H1 (cell line): ENCODE results near the gene ATP2A3. TPM values are rescaled to one million over a fixed set of nuclear protein-coding genes. Genes with fewer than 3 reads are reported as not detected.
A peak's percentile ranks its signal among the peaks of the same experiment; 100 is the strongest.

Source experiments
- CTCF ChIA-PET: fragments of 300-600 bp; sonication (Branson Sonifier 250); formaldehyde crosslinking; loops from one replicate; lab custom pipeline; 2021; ENCODE audit not compliant: partially characterized antibody; lab: Charles Lee
- POLR2A ChIA-PET: fragments of 300-600 bp; sonication (Branson Sonifier 250); formaldehyde crosslinking; loops from one replicate; lab custom pipeline; 2021; ENCODE audit warnings: inconsistent platforms; ENCODE audit not compliant: partially characterized antibody; lab: Charles Lee
- DNase-seq, 2 experiments: peaks; one replicate each; pipeline versions ENCODE4 v3.0.0 to v3.0.0-alpha.2; 2010 to 2022; ENCODE audit warnings: low spot score in 2 of 2, low read depth in 1 of 2, mixed read lengths in 1 of 2
- FAIRE-seq: peaks from 2 replicates; lab custom pipeline; 2011; peaks lifted over from hg19 to GRCh38; lab: Jason Lieb, UNC
- H2AFZ ChIP-seq: 2 replicates; pipeline ENCODE4 v1.8.1; 2012; ENCODE audit warnings: low read length, inconsistent platforms
- H2AK5ac ChIP-seq: 2 replicates; pipeline ENCODE4 v1.6.1; 2013; ENCODE audit warnings: low read depth, low read length
- H2BK120ac ChIP-seq: replicated peaks from 2 replicates; pipeline ENCODE3; 2013; ENCODE audit warnings: low read depth, low read length, inconsistent platforms
- H2BK12ac ChIP-seq: 2 replicates; pipeline ENCODE4 v1.6.1; 2013; ENCODE audit warnings: low read depth, low read length
- H2BK15ac ChIP-seq: 2 replicates; pipeline ENCODE4 v1.6.1; 2013; ENCODE audit warnings: low read length
- H2BK20ac ChIP-seq: 2 replicates; pipeline ENCODE4 v1.6.1; 2013; ENCODE audit warnings: low read length
- H2BK5ac ChIP-seq: 2 replicates; pipeline ENCODE4 v1.6.1; 2013; ENCODE audit warnings: low read depth, low read length
- H3K14ac ChIP-seq: 2 replicates; pipeline ENCODE4 v1.6.1; 2013; ENCODE audit warnings: inconsistent platforms; ENCODE audit not compliant: insufficient read length
- H3K18ac ChIP-seq: 2 replicates; pipeline ENCODE4 v1.6.1; 2013; ENCODE audit warnings: low read length; ENCODE audit errors: extremely low read depth
- H3K23ac ChIP-seq: 2 replicates; pipeline ENCODE4 v1.6.1; 2013; ENCODE audit warnings: inconsistent platforms; ENCODE audit not compliant: insufficient read length
- H3K23me2 ChIP-seq: 2 replicates; pipeline ENCODE4 v1.6.1; 2013; ENCODE audit warnings: low read depth, low read length
- H3K27ac ChIP-seq: 2 replicates; pipeline ENCODE4 v1.6.1; 2011; ENCODE audit warnings: low read depth, low read length, inconsistent platforms
- H3K27me3 ChIP-seq, 4 experiments: replicated peaks in 1 of 4; 1 replicate in 1 of 4; 2 replicates in 3 of 4; pipeline versions ENCODE4 v1.6.1 to v1.8.1; 2011 to 2013; ENCODE audit warnings: low read length in 3 of 4, mild to moderate bottlenecking in 3 of 4, inconsistent platforms in 2 of 4, mixed read lengths in 2 of 4, moderate library complexity in 1 of 4; ENCODE audit not compliant: control insufficient read depth in 3 of 4, insufficient read depth in 3 of 4; ENCODE audit errors: extremely low read depth in 1 of 4
- H3K36me3 ChIP-seq, 4 experiments: 2 replicates each; pipeline versions ENCODE4 v1.6.1 to v1.8.1; 2011 to 2013; ENCODE audit warnings: mild to moderate bottlenecking in 4 of 4, low read length in 3 of 4, moderate library complexity in 2 of 4, control low read depth in 1 of 4, inconsistent platforms in 1 of 4; ENCODE audit not compliant: insufficient read depth in 4 of 4, control insufficient read depth in 2 of 4
- H3K4ac ChIP-seq: replicated peaks from 2 replicates; pipeline ENCODE3; 2013; ENCODE audit warnings: low read length, low read depth, mixed read lengths, inconsistent platforms; ENCODE audit not compliant: insufficient read length
- H3K4me1 ChIP-seq, 4 experiments: replicated peaks in 1 of 4; 1 replicate in 1 of 4; 2 replicates in 3 of 4; pipeline versions ENCODE4 v1.6.1 to v1.8.1; 2011 to 2013; ENCODE audit warnings: low read length in 3 of 4, inconsistent platforms in 2 of 4, mixed read lengths in 1 of 4; ENCODE audit not compliant: insufficient read depth in 4 of 4, control insufficient read depth in 3 of 4
- H3K4me2 ChIP-seq, 2 experiments: 2 replicates each; pipeline versions ENCODE4 v1.6.1 to v1.8.1; 2011 to 2013; ENCODE audit warnings: low read depth in 2 of 2, low read length in 2 of 2, control low read depth in 1 of 2, inconsistent platforms in 1 of 2, mild to moderate bottlenecking in 1 of 2; ENCODE audit not compliant: insufficient read depth in 1 of 2
- H3K4me3 ChIP-seq, 4 experiments: fragments of 200-600, 300-600 bp in 1 of 4; sonication (generic), shearing (Covaris generic), sonication (Bioruptor Twin) in 1 of 4; 2 replicates each; pipeline versions ENCODE4 v1.5.1 to v1.8.1; 2011 to 2016; ENCODE audit warnings: low read length in 4 of 4, low read depth in 3 of 4, control low read depth in 2 of 4, inconsistent platforms in 2 of 4, mild to moderate bottlenecking in 2 of 4, mixed read lengths in 1 of 4, moderate library complexity in 1 of 4; ENCODE audit not compliant: insufficient read depth in 2 of 4; ENCODE audit errors: extremely low read depth in 1 of 4
- H3K56ac ChIP-seq: replicated peaks from 2 replicates; pipeline ENCODE3; 2013; ENCODE audit warnings: low read depth, mild to moderate bottlenecking, mixed read lengths, low read length, inconsistent platforms; ENCODE audit not compliant: insufficient read length
- H3K79me1 ChIP-seq: 2 replicates; pipeline ENCODE4 v1.6.1; 2013; ENCODE audit warnings: low read depth, low read length, control low read depth
- H3K79me2 ChIP-seq, 2 experiments: 2 replicates each; pipeline versions ENCODE4 v1.6.1 to v1.8.1; 2012 to 2013; ENCODE audit warnings: low read length in 2 of 2, mild to moderate bottlenecking in 2 of 2, inconsistent platforms in 1 of 2; ENCODE audit not compliant: insufficient read depth in 2 of 2, control insufficient read depth in 1 of 2
- H3K9ac ChIP-seq, 4 experiments: replicated peaks in 1 of 4; 1 replicate in 1 of 4; 2 replicates in 3 of 4; pipeline versions ENCODE4 v1.6.1 to v1.8.1; 2011 to 2013; ENCODE audit warnings: low read depth in 3 of 4, low read length in 3 of 4, control low read depth in 2 of 4, mild to moderate bottlenecking in 2 of 4, moderate library complexity in 2 of 4, inconsistent platforms in 1 of 4; ENCODE audit errors: extremely low read depth in 1 of 4
- H3K9me3 ChIP-seq, 2 experiments: 2 replicates each; pipeline versions ENCODE4 v1.6.1 to v1.8.1; 2012 to 2013; ENCODE audit warnings: mild to moderate bottlenecking in 2 of 2, moderate library complexity in 2 of 2, control low read depth in 1 of 2, inconsistent platforms in 1 of 2, low read depth in 1 of 2, low read length in 1 of 2, mixed read lengths in 1 of 2; ENCODE audit not compliant: insufficient read depth in 2 of 2
- H4K20me1 ChIP-seq, 2 experiments: replicated peaks in 1 of 2; 2 replicates each; pipeline versions ENCODE3 to v1.8.1; 2011 to 2013; ENCODE audit warnings: inconsistent platforms in 2 of 2, low read length in 2 of 2, mild to moderate bottlenecking in 1 of 2; ENCODE audit not compliant: insufficient read depth in 2 of 2, control insufficient read depth in 1 of 2
- H4K5ac ChIP-seq: 2 replicates; pipeline ENCODE4 v1.6.1; 2013; ENCODE audit warnings: low read length, low read depth, mixed read lengths, inconsistent platforms; ENCODE audit not compliant: insufficient read length
- H4K8ac ChIP-seq: 2 replicates; pipeline ENCODE4 v1.8.0; 2013; ENCODE audit warnings: mild to moderate bottlenecking, moderate library complexity, low read length, inconsistent platforms; ENCODE audit not compliant: insufficient read depth; ENCODE audit errors: extremely low read depth
- H4K91ac ChIP-seq: replicated peaks from 2 replicates; pipeline ENCODE3; 2013; ENCODE audit warnings: low read length, mixed read lengths, inconsistent platforms; ENCODE audit not compliant: insufficient read length
- CHD2 ChIP-seq: IDR thresholded peaks from 2 replicates; pipeline ENCODE4 v1.6.1; 2012; ENCODE audit warnings: low read length, improper control_type of control experiment
- JUN ChIP-seq: IDR thresholded peaks from 2 replicates; pipeline ENCODE4 v1.6.1; 2011; ENCODE audit warnings: low read depth, mild to moderate bottlenecking, improper control_type of control experiment, low read length
- SP1 ChIP-seq: IDR thresholded peaks from 2 replicates; pipeline ENCODE4 v1.6.1; 2011; ENCODE audit warnings: low read depth, low read length
- SP2 ChIP-seq: IDR thresholded peaks from 2 replicates; pipeline ENCODE4 v1.6.1; 2012; ENCODE audit warnings: mild to moderate bottlenecking, low read length, inconsistent platforms
- SP4 ChIP-seq: IDR thresholded peaks from 2 replicates; pipeline ENCODE4 v1.6.1; 2012; ENCODE audit warnings: low read length, inconsistent platforms
- WGBS, 2 experiments: shearing (Covaris generic) in 1 of 2; methylation state at CpG; one replicate each; pipeline versions ENCODE4 v1.1.6 to v1.1.7; 2013 to 2015; ENCODE audit warnings: low lambda C conversion rate in 2 of 2, mixed read lengths in 2 of 2, inconsistent platforms in 1 of 2, low coverage in 1 of 2, missing lambda C conversion rate in 1 of 2; ENCODE audit not compliant: insufficient replicate concordance in 2 of 2, insufficient coverage in 1 of 2, insufficient read length in 1 of 2; ENCODE audit errors: extremely low coverage in 1 of 2, missing lambda C conversion rate in 1 of 2; 5-methylcytosine and 5-hydroxymethylcytosine counted together
- polyA plus RNA-seq, 7 experiments: library from polyadenylated mRNA; depleted of rRNA in 3 of 7; stranded (reverse) in 5 of 7; unstranded in 2 of 7; fragments of >200 nt in 5 of 7; fragments of 200-250 nt in 2 of 7; gene quantifications; 1 replicate in 5 of 7; 2 replicates in 1 of 7; 4 replicates in 1 of 7; pipeline versions ENCODE4 v1.2.1 to v1.2.3, GENCODE V29; 2011 to 2013; ENCODE audit warnings: missing spikeins in 2 of 7, mixed read lengths in 2 of 7
- total RNA-seq: library from RNA; stranded (reverse); fragmentation: NEBNext Ultra II Directional; extraction: Animal tissue kit (Norgen Biotek cat#: 25700); gene quantifications from 2 replicates; pipeline ENCODE4 v1.2.1, GENCODE V29; 2021

Gene ATP2A3
- total and polyA plus RNA-seq, 2 of the 8 experiments (the other 6 are each of a cell fraction or from before 2014, with no cell fraction given): 18.4 to 32.5 TPM

GRCh38 chr17:3911271-3912053 lies 52.8 kb downstream of the ATP2A3 start:
- Histone ChIP-seq H2BK15ac (no peak overlapping the region), H2BK5ac (no peak overlapping the region), H3K14ac (no peak overlapping the region), H3K27me3 (no peaks in the 10 kb centered on the region), H2BK20ac (no peak overlapping the region), H3K9me3 (no peaks in the 10 kb centered on the region), H2BK120ac (no peak overlapping the region), H2AFZ (no peak overlapping the region), H3K4me3 (no peak overlapping the region), H3K23ac (no peak overlapping the region), H4K91ac (no peak overlapping the region), H2BK12ac (no peak overlapping the region), H3K18ac (no peak overlapping the region), H3K56ac (no peak overlapping the region), H2AK5ac (no peak overlapping the region), H3K9ac (no peak overlapping the region), H3K4ac (no peak overlapping the region), H3K79me1 (no peaks in the 10 kb centered on the region), H3K4me2 (no peak overlapping the region), H3K36me3 (0 out of 8 replicates have a peak, but pooled peaks cover 0 to 2% (median 0%) of the 10 kb centered on the region in 4 experiments), H4K8ac (no peak overlapping the region), H3K4me1 (peaks cover 0 to 8% (median 3%) of the 10 kb centered on the region in 4 experiments; a peak in 3 of 7 replicates), H4K5ac (no peak overlapping the region), H3K23me2 (no peaks in the 10 kb centered on the region), H3K27ac (no peak overlapping the region), H4K20me1 (no peaks in the 10 kb centered on the region), H3K79me2 (no peaks in the 10 kb centered on the region)
- DNase-seq (no peak), FAIRE-seq (no peak)
- 86% methylated on average over 15 of the region's 30 CpGs; no CpG with 5 or more reads in 1 of the 2 experiments for WGBS, 2 experiments
- ChIA-PET CTCF (interaction anchor here (0.6 to 7.4 kb wide), 8 partner anchors 13 to 166 kb away, joined by 3 to 96 read pairs (median 4); no protein-coding TSS in a partner anchor), POLR2A (interaction anchor here (0.6 to 1.0 kb wide), 2 partner anchors 22 to 25 kb away, joined by 3 read pairs; no protein-coding TSS in a partner anchor)
- peak; percentile 78 for TF ChIP-seq SP1
- TF ChIP-seq SP2: peak; percentile 10; the same call in 1 of the 2 replicates
- no peak for TF ChIP-seq JUN
- TF ChIP-seq SP4: no peak
- peak; percentile 44; the same call in 1 of the 2 replicates for TF ChIP-seq CHD2
